Fibroblast of pulmonary artery (primary cell): ENCODE results near the gene SS18L1.

Experiments used
- DNase-seq: peaks from one replicate; pipeline ENCODE4 v3.0.0-alpha.2; 2010; ENCODE audit warnings: low read depth
- H3K4me3 ChIP-seq: replicated peaks from 2 replicates; pipeline ENCODE4 v1.5.1; 2011; ENCODE audit warnings: low read depth, mild to moderate bottlenecking, control low read depth, low read length, moderate library complexity
- TF ChIP-seq, protein P1 (sequence below): IDR thresholded peaks from 2 replicates; pipeline ENCODE4 v1.5.1; 2011; ENCODE audit warnings: mild to moderate bottlenecking, control low read depth, low read length, inconsistent platforms; ENCODE audit errors: missing control alignments

The SS18L1 gene

DNA sequence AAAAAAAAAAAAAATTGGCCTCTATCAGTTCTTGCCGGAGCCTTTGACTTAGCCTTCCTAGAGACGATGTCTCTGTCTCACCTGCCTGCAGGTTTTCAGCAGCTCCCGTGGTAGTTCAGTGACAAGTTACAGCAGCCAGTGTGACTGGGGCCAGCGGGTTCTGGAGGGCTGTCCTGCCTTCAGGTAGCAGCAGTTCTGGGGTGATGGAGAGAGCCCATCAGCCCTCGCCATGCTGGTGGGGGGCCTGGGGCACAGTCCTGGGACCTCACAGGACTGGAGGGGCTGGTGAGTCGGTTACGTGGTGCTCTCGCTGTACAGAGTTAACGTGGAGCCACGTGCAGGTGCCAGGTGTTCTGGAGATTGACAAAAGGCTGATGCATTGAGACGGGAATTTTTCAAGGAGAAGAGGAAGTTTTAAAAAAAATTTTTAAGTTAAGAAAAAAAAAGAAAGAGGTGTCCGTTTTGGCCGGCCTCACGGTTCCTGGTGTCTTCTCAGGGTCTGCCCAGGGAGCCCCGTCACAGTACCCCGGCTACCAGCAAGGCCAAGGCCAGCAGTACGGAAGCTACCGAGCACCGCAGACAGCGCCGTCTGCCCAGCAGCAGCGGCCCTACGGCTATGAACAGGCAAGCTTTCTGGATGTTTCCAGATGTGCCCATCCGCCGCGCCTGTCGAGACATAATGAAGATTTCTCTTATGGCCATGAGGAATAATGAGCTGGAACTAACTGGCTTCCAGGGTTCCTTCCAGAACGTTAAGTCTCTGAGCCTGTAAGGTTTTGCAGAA is 30.6 kb downstream of the SS18L1 start:
- TF ChIP-seq, protein P1, sequence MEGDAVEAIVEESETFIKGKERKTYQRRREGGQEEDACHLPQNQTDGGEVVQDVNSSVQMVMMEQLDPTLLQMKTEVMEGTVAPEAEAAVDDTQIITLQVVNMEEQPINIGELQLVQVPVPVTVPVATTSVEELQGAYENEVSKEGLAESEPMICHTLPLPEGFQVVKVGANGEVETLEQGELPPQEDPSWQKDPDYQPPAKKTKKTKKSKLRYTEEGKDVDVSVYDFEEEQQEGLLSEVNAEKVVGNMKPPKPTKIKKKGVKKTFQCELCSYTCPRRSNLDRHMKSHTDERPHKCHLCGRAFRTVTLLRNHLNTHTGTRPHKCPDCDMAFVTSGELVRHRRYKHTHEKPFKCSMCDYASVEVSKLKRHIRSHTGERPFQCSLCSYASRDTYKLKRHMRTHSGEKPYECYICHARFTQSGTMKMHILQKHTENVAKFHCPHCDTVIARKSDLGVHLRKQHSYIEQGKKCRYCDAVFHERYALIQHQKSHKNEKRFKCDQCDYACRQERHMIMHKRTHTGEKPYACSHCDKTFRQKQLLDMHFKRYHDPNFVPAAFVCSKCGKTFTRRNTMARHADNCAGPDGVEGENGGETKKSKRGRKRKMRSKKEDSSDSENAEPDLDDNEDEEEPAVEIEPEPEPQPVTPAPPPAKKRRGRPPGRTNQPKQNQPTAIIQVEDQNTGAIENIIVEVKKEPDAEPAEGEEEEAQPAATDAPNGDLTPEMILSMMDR = no peak
- H3K4me3 ChIP-seq = no peak overlapping the region

DNA sequence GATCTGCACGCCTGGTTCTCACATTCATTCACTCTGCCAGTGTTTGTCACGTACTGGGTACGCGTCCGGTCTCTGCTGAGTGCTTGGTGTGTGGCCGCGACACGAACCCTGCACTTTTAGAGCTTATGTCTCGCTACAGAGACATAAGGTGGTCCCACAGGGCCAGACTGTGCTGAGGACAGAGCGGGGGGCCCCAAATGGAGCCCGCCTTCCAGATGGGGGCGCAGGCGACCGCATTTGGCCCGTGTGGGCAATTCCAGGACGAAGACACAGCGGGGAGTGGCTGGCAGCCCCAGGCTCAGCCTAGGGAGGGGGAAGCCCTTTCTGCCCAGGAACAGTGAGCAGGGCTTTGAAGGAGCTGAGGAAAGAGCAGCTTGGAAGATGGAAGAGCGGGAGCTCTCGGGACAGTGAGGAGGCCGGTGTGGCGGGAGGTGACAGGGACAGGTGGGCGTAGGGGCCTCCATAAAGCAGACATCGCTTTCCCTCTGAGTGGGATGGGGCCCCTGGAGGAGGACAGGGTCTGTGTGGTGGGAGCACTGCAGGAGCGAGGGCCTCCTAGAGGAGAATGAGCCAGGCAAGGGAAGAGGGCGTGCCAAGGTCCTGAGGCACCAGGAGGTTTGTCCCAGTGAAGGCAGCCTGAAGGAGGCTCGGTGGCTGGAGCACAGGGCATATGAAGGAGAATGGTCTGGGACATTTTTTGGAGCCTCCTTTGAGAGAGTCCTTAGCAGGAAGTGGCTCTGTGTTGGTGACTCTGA is 31.5 kb downstream of the SS18L1 start:
- TF ChIP-seq, protein P1 = no peak
- H3K4me3 ChIP-seq = no peak overlapping the region
- no peak for DNase-seq

More for the DNA sequence above, 30.6 kb downstream of the SS18L1 start:
- DNase-seq = no peak

DNA sequence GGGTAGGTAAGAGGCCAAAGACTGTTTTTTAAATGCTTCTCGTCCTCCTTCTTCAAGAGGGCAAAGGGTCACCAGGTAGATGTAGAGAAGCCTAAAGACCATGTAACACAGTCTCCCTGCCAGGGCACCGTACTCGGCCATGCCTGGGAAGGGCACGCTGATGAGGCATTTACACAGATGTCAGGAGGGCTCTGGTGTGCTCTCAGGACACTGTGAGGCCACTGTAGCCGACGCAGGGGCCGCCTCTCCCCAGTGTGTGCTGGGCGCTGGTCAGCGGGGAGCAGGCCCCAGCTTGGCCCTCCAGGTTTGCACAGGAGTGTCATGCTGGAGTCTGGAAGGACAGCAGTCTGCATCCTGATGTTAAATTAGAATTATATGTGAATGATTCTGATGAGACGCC is 32.1 kb downstream of the SS18L1 start:
- no peak overlapping the region for H3K4me3 ChIP-seq
- TF ChIP-seq, protein P1 = no peak
- no peak for DNase-seq

GRCh38 chr20:62176866-62177265 is 33.3 kb downstream of the SS18L1 start:
- DNase-seq = no peak
- TF ChIP-seq, protein P1 = no peak
- no peak overlapping the region for H3K4me3 ChIP-seq

GRCh38 chr20:62177307-62177706 is 33.7 kb downstream of the SS18L1 start:
- DNase-seq = no peak
- no peak overlapping the region for H3K4me3 ChIP-seq
- TF ChIP-seq, protein P1 = no peak

DNA sequence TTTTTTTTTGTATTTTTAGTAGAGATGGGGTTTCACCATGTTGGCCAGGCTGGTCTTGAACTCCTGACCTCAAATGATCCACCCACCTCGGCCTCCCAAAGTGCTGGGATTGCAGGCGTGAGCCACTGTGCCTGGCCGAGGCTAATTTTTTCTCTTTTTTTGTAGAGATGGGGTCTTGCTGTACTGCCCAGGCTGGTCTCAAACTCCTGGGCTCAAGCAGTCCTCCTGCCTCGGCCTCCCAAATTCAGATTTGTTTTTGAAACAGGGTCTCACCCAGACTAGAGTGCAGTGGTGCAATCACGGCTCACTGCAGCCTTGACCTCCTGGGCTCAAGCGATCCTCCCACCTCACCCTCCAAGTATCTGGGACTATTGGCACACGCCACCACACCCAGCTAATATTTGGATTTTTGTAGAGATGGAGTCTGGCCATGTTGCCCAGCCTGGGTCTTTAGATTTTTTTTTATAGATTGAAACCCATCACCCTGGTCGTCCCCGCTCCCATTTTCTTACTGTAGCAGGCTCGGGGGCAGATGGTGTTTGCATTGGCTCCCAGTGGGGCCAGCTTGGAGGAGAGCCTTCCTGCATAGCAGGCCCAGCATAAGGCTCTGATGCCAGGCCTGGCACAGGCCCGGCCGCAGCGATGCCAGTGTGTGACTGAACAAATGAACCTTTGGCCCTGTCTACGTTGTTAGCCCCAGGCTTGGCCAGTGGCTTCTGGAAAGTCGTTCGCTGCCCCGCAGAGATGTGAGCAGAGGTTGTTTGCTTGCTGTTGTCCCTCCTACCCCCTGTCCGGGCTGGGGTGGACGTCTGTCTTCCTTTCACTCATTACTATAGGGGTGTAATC is 35.0 kb downstream of the SS18L1 start:
- no peak for DNase-seq
- no peak overlapping the region for H3K4me3 ChIP-seq
- TF ChIP-seq, protein P1 = no peak
